Raji (cell line): Measurements from ENCODE around the gene RNU5B-1.

Experiments
- POLR2A ChIP-seq: IDR thresholded peaks from 2 replicates; pipeline ENCODE4 v1.6.1; 2011; ENCODE audit warnings: low read depth, low read length, control low read depth; ENCODE audit not compliant: insufficient read depth

The RNU5B-1 gene

GRCh38 chr15:65307978-65308377 lies 3.5 kb downstream of the RNU5B-1 start:
- TF ChIP-seq POLR2A = no peak

GRCh38 chr15:65309882-65310418 lies 5.5 kb downstream of the RNU5B-1 start:
- no peak for TF ChIP-seq POLR2A

- TF ChIP-seq POLR2A = no peak
Measured at GRCh38 chr15:65310431-65311137, 6.1 kb downstream of the RNU5B-1 start.

GRCh38 chr15:65311760-65312159 lies 7.3 kb downstream of the RNU5B-1 start:
- TF ChIP-seq POLR2A = no peak

GRCh38 chr15:65312400-65312916 lies 8.0 kb downstream of the RNU5B-1 start:
- no peak for TF ChIP-seq POLR2A

- no peak for TF ChIP-seq POLR2A
Measured at GRCh38 chr15:65318870-65319356, 14.4 kb downstream of the RNU5B-1 start.

GRCh38 chr15:65323071-65323511 lies 18.6 kb downstream of the RNU5B-1 start:
- TF ChIP-seq POLR2A = no peak

- no peak for TF ChIP-seq POLR2A
Measured at GRCh38 chr15:65326117-65326526, 21.6 kb downstream of the RNU5B-1 start.

- no peak for TF ChIP-seq POLR2A
Measured at GRCh38 chr15:65326818-65327217, 22.3 kb downstream of the RNU5B-1 start.

- no peak for TF ChIP-seq POLR2A
Measured at GRCh38 chr15:65327651-65328393, 23.3 kb downstream of the RNU5B-1 start.

GRCh38 chr15:65328506-65329287 lies 24.2 kb downstream of the RNU5B-1 start:
- no peak for TF ChIP-seq POLR2A

- no peak for TF ChIP-seq POLR2A
Measured at GRCh38 chr15:65329288-65329983, 25.0 kb downstream of the RNU5B-1 start.

- TF ChIP-seq POLR2A = no peak
Measured at GRCh38 chr15:65329984-65330735, 25.7 kb downstream of the RNU5B-1 start.
